GM18499 (cell line): ENCODE results near the gene HHATL.

Experiments used
- ATAC-seq: cut with Tn5 transposase; IDR thresholded peaks from one replicate; pipeline ENCODE4 v1.9.1; 2021; ENCODE audit warnings: moderate number of reproducible peaks; ENCODE audit not compliant: insufficient read depth, unreplicated experiment

The HHATL gene

GRCh38 chr3:42686832-42687650 is 15.6 kb downstream of the HHATL start:
- ATAC-seq = no peak

- ATAC-seq = no peak
These were observed 16.4 kb downstream of the HHATL start for GRCh38 chr3:42685891-42686820.

GRCh38 chr3:42685363-42685881 is 17.2 kb downstream of the HHATL start, which contains the start of gene KLHL40:
Gene KLHL40 (plus strand): TSS chr3:42685537. CDS start chr3:42685619, 82 bp downstream.
- no peak for ATAC-seq

- no peak for ATAC-seq
These were observed 17.8 kb downstream of the HHATL start for GRCh38 chr3:42684632-42685362.

GRCh38 chr3:42683875-42684598 is 18.6 kb downstream of the HHATL start:
- no peak for ATAC-seq

GRCh38 chr3:42682301-42683070 is 20.1 kb downstream of the HHATL start:
- no peak for ATAC-seq

- no peak for ATAC-seq
These were observed 21.1 kb downstream of the HHATL start for GRCh38 chr3:42681361-42682038.

- ATAC-seq = no peak
These were observed 21.8 kb downstream of the HHATL start for GRCh38 chr3:42680806-42681205.

- ATAC-seq = no peak
These were observed 22.3 kb downstream of the HHATL start for GRCh38 chr3:42680271-42680670.

GRCh38 chr3:42678447-42678846 is 24.2 kb downstream of the HHATL start:
- no peak for ATAC-seq

- no peak for ATAC-seq
These were observed 26.7 kb downstream of the HHATL start for GRCh38 chr3:42675909-42676308.

- ATAC-seq = no peak
These were observed 28.5 kb downstream of the HHATL start for GRCh38 chr3:42674146-42674545.

- ATAC-seq = no peak
These were observed 29.5 kb downstream of the HHATL start for GRCh38 chr3:42673082-42673481.

GRCh38 chr3:42672515-42672914 is 30.1 kb downstream of the HHATL start:
- ATAC-seq = no peak

GRCh38 chr3:42670670-42671069 is 31.9 kb downstream of the HHATL start:
- no peak for ATAC-seq

- ATAC-seq = no peak
These were observed 32.5 kb downstream of the HHATL start for GRCh38 chr3:42670051-42670576.

GRCh38 chr3:42668793-42669217 is 33.8 kb downstream of the HHATL start:
- ATAC-seq = no peak

- ATAC-seq = no peak
These were observed 34.2 kb downstream of the HHATL start for GRCh38 chr3:42668413-42668760.
